Left lung (tissue), 10 donors: ENCODE data around the gene ZEB2. TPM values are rescaled to one million over a fixed set of nuclear protein-coding genes. Genes with fewer than 3 reads are reported as not detected.
A peak's percentile ranks its signal among the peaks of the same experiment; 100 is the strongest.

Experiments used
- ATAC-seq: fragments of 200-7000 bp; cut with Tn5 transposase; one replicate; pipeline ENCODE4 v1.9.1; 2020; ENCODE audit warnings: moderate library complexity
- DNase-seq, 4 donors: peaks; one replicate each; pipeline ENCODE4 v3.0.0-alpha.2; 2013 to 2020
- H3K27ac ChIP-seq, 2 donors: fragments of 200-600 bp; sonication (generic) in 1 of 2; one replicate each; pipeline versions ENCODE4 v1.5.0 to v1.8.0; 2020 to 2021
- H3K27me3 ChIP-seq, 2 donors: fragments of 200-600 bp; sonication (generic) in 1 of 2; one replicate each; pipeline versions ENCODE4 v1.5.0 to v1.8.0; 2020 to 2021
- H3K36me3 ChIP-seq, 2 donors: fragments of 200-600 bp; sonication (generic) in 1 of 2; one replicate each; pipeline versions ENCODE4 v1.5.0 to v1.8.0; 2020 to 2021
- H3K4me1 ChIP-seq, 2 donors: fragments of 200-600 bp; one replicate each; pipeline ENCODE4 v1.8.0; 2021
- H3K4me3 ChIP-seq, 2 donors: fragments of 200-600 bp; sonication (generic) in 1 of 2; one replicate each; pipeline versions ENCODE4 v1.5.0 to v1.8.0; 2020 to 2021; ENCODE audit warnings: mild to moderate bottlenecking in 1 of 2
- H3K9me3 ChIP-seq, 2 donors: fragments of 200-600 bp; sonication (generic) in 1 of 2; one replicate each; pipeline versions ENCODE4 v1.5.0 to v1.8.0; 2020 to 2021
- intact Hi-C, 2 donors: fragments of 100-400 bp; cut with DNase I; formaldehyde crosslinking; loops; one replicate each; pipeline versions ENCODE4 v1.11.2 to v1.14.2; 2022
- polyA plus RNA-seq, 6 donors: library from polyadenylated mRNA; unstranded; fragments of 120-200 nt; gene quantifications; one replicate each; pipeline ENCODE4 v1.2.1, GENCODE V29; 2013; ENCODE audit not compliant: insufficient read length in 6 of 6
- total RNA-seq, 2 donors: library from RNA; stranded (reverse); fragmentation: NEBNext Ultra II Directional; extraction: Animal tissue kit (Norgen Biotek cat#: 25700); gene quantifications; one replicate each; pipeline ENCODE4 v1.2.1, GENCODE V29; 2021
- TF ChIP-seq, protein P1 (sequence below), 2 donors: fragments of 200-600 bp; sonication (generic) in 1 of 2; IDR thresholded peaks; one replicate each; pipeline versions ENCODE4 v1.5.0 to v1.8.0; 2021; ENCODE audit warnings: antibody characterized with exemption in 2 of 2
- donor health status: DM: no; HTN: yes; CAD: no.
- donor health status: DM: no; HTN: no; CAD: no.

ZEB2 gene
- total and polyA plus RNA-seq, 8 donors, result 141 to 292 (median 271) TPM

DNA sequence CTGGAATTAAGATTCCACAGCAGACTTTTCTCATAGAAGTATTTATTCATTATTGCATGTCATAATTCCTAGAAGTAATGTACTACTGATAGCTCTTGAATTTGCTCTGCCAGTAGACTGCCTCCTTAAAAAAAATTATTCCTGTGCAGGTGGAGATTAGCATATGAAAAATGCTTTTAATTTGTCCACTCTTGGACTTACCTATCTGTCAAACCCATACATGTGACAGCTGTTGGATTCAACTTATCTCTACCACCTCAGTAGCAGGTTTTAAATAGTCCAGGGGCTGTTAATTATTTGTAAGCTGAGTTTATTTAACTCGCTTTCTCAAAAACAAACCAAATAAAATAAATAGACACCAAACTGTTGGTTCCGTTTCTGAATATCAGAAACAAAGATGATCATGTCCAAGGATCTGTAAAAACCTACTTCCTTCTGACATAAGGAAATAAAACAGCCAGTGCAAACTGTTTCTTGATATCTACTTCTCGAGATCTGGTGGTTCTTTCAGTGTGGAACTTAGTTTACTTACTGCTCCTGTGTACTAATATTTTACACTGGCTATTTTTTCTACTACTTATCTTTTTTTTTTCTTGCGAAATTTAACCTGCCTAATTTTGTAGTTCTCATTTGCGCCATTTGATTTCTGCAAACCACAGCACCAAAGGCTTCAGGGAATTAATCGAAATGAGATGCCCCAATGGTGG, 44.2 kb downstream of the ZEB2 start:
- TF ChIP-seq, protein P1, sequence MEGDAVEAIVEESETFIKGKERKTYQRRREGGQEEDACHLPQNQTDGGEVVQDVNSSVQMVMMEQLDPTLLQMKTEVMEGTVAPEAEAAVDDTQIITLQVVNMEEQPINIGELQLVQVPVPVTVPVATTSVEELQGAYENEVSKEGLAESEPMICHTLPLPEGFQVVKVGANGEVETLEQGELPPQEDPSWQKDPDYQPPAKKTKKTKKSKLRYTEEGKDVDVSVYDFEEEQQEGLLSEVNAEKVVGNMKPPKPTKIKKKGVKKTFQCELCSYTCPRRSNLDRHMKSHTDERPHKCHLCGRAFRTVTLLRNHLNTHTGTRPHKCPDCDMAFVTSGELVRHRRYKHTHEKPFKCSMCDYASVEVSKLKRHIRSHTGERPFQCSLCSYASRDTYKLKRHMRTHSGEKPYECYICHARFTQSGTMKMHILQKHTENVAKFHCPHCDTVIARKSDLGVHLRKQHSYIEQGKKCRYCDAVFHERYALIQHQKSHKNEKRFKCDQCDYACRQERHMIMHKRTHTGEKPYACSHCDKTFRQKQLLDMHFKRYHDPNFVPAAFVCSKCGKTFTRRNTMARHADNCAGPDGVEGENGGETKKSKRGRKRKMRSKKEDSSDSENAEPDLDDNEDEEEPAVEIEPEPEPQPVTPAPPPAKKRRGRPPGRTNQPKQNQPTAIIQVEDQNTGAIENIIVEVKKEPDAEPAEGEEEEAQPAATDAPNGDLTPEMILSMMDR (IDR thresholded peaks at IDR 0.05), result no peak
- no peak overlapping the region for H3K27ac ChIP-seq
- H3K27me3 ChIP-seq, result no peaks in the 10 kb centered on the region
- H3K4me3 ChIP-seq, result no peak overlapping the region
- peaks cover 0 to 24% of the 10 kb centered on the region in 2 donors for H3K36me3 ChIP-seq
- intact Hi-C loops, result no loop called here
- no peaks in the 10 kb centered on the region for H3K9me3 ChIP-seq
- no peak for DNase-seq
- no peak for ATAC-seq
- peaks cover 15 to 81% of the 10 kb centered on the region in 2 donors for H3K4me1 ChIP-seq

- peaks cover 9 to 76% of the 10 kb centered on the region in 2 donors for H3K4me1 ChIP-seq
- H3K27ac ChIP-seq, result no peak overlapping the region
- no peak overlapping the region for H3K4me3 ChIP-seq
- peaks cover 0 to 24% of the 10 kb centered on the region in 2 donors for H3K36me3 ChIP-seq
- H3K9me3 ChIP-seq, result no peaks in the 10 kb centered on the region
- intact Hi-C loops, result no loop called here
- ATAC-seq, result no peak
- DNase-seq, result no peak
- TF ChIP-seq, protein P1 (IDR thresholded peaks at IDR 0.05), result no peak
- no peaks in the 10 kb centered on the region for H3K27me3 ChIP-seq
Observed at GRCh38 chr2:144475044-144475443, 44.9 kb downstream of the ZEB2 start.

GRCh38 chr2:144474017-144474416, 45.9 kb downstream of the ZEB2 start:
- Histone ChIP-seq H3K4me1 (peaks cover 9 to 73% of the 10 kb centered on the region in 2 donors), H3K36me3 (peaks cover 0 to 24% of the 10 kb centered on the region in 2 donors), H3K4me3 (no peak overlapping the region), H3K27me3 (no peaks in the 10 kb centered on the region), H3K27ac (peak overlapping the region in 1 of 2 donors; percentile 16), H3K9me3 (no peaks in the 10 kb centered on the region)
- ATAC-seq (no peak), DNase-seq (no peak)
- TF ChIP-seq, protein P1 (IDR thresholded peaks at IDR 0.05), result no peak
- intact Hi-C loops, result no loop called here

- Histone ChIP-seq H3K9me3 (no peaks in the 10 kb centered on the region), H3K4me1 (peaks cover 9 to 63% of the 10 kb centered on the region in 2 donors), H3K27me3 (no peaks in the 10 kb centered on the region), H3K27ac (peak overlapping the region in 1 of 2 donors; percentile 16), H3K4me3 (no peak overlapping the region), H3K36me3 (peaks cover 0 to 26% of the 10 kb centered on the region in 2 donors)
- DNase-seq (no peak), ATAC-seq (no peak)
- TF ChIP-seq, protein P1 (IDR thresholded peaks at IDR 0.05), result no peak
- intact Hi-C loops, result no loop called here
Observed at GRCh38 chr2:144472911-144473310, 47.0 kb downstream of the ZEB2 start.

GRCh38 chr2:144472046-144472412, 47.9 kb downstream of the ZEB2 start:
- TF ChIP-seq, protein P1 (IDR thresholded peaks at IDR 0.05), result no peak
- no peak for DNase-seq
- ATAC-seq, result no peak
- Histone ChIP-seq H3K4me3 (no peak overlapping the region), H3K27me3 (no peaks in the 10 kb centered on the region), H3K27ac (no peak overlapping the region), H3K36me3 (peaks cover 0 to 22% of the 10 kb centered on the region in 2 donors), H3K4me1 (peaks cover 9 to 57% of the 10 kb centered on the region in 2 donors), H3K9me3 (no peaks in the 10 kb centered on the region)
- intact Hi-C loops, result no loop called here
